Measurements from ENCODE around the gene FXYD4. TPM values are rescaled to one million over a fixed set of nuclear protein-coding genes. Genes with fewer than 3 reads are reported as not detected.

Gene FXYD4
- total RNA-seq, 1 experiment from 2014 or later, result not detected

DNA sequence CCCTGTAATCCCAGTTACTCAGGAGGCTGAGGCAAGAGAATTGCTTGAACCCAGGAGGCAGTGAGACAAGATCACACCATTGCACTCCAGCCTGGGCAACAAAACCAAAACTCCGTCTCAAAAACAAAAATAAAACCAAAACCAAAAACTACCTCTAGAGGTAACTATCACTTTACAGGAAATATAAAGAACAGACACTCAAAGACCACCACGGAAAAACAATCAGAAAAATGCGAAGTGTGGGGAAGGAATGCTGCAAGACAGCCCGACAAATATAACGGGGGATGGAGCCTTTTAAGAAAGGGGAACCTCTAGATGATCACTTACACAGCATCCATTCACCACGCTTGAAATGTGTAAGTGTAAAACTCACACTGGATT lies 33.3 kb downstream of the FXYD4 start:
- H3K9me3 ChIP-seq (replicated peaks), result no peaks in the 10 kb centered on the region
- H3K4me1 ChIP-seq, result no peaks in the 10 kb centered on the region
- no peak overlapping the region for H3K27ac ChIP-seq
- H3K27me3 ChIP-seq, result no peaks in the 10 kb centered on the region
- no peak overlapping the region for H3K4me3 ChIP-seq
- peaks cover 1% of the 10 kb centered on the region; the same call in 1 of the 2 replicates for H3K36me3 ChIP-seq
- DNase-seq, result no peak

DNA sequence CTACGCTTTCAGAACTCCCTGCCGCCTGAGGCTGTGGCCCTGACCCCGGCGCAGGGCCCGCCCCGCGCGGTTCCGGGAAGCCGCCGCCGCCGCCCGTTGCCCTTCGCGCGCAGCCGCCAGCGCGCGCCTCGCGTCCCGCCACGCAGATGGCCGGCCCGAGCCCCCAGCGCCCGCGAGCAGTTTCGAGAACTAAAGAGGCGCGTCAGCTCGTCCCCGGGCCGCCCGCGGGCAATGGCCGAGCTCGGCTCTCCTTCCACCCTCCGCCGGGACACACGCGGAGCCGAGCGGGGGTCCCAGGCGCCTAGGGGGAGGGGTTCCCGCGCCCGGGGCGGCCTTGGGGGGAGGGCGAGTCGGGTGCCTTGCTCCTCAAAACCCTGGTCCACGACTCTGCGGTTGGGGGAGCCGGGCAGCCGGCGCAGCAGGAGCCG lies 35.7 kb downstream of the FXYD4 start:
- Histone ChIP-seq H3K27ac (peak overlapping the region; percentile 90), H3K4me3 (peak overlapping the region; percentile 65), H3K4me1 (no peaks in the 10 kb centered on the region), H3K9me3 (replicated peaks) (no peaks in the 10 kb centered on the region), H3K36me3 (no peaks in the 10 kb centered on the region), H3K27me3 (no peaks in the 10 kb centered on the region)
- DNase-seq, result peak; percentile 17 to 36

DNA sequence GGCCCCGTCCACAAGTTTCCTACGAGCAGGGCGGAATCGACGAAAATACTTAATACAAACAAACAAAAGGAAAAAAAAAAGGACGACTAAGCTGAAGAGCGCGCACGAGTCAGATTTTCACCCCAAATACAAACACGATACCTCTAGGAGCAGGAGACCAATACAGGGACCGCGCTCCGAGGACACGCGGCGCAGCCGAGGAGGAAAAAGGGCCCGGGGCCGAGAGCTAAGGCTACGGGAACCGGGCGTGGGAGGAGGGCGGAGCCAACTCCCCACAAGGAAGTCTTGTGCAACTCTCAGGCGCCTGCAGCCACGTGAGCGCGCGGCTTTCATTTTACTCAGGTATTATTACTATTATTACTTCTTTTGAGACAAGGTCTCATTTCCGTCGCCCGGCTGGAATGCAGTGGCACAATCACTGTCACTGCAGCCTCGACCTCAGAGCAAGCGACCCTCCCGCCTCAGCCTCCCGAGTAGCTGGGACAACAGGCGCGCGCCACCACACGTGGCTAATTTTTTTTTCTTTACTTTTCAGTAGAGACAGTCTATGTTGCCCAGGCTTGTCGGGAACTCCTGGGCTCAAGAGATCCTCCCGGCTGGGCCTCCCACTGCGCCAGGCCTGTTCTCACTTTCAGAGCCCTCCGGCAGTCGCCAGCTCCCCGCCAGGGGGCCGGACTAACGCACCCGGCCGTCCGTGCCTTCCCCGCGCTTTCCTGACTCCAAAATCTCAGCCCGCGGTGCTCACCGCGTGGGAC lies 36.3 kb downstream of the FXYD4 start:
- no peaks in the 10 kb centered on the region for H3K4me1 ChIP-seq
- no peaks in the 10 kb centered on the region for H3K27me3 ChIP-seq
- H3K4me3 ChIP-seq, result peak overlapping the region; percentile 65
- peak overlapping the region; percentile 90 for H3K27ac ChIP-seq
- H3K36me3 ChIP-seq, result no peaks in the 10 kb centered on the region
- peak; percentile 55 to 68 for DNase-seq
- no peaks in the 10 kb centered on the region for H3K9me3 ChIP-seq (replicated peaks)

DNA sequence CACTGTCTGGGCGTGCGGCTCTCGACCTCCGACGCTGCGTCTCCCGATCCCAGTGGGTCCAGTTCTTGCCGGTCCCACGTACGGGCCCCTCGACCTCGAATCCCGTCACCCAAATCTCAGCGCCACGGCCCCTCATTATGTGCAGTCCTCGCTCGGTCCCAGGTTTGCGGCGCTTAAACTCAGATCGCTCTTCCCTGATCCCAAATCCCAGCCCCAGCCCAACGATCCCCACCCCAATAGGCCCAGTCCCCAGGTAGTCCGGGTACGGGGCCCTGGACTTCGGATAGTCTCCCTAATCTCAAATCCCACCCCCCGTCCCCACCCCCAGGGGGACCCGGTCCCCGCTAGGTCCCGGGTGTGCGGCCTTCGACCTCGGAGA lies 36.9 kb downstream of the FXYD4 start:
- Histone ChIP-seq H3K27me3 (no peaks in the 10 kb centered on the region), H3K4me3 (peak overlapping the region; percentile 65), H3K36me3 (no peaks in the 10 kb centered on the region), H3K9me3 (replicated peaks) (no peaks in the 10 kb centered on the region), H3K27ac (peak overlapping the region; percentile 90), H3K4me1 (no peaks in the 10 kb centered on the region)
- DNase-seq, result no peak

DNA sequence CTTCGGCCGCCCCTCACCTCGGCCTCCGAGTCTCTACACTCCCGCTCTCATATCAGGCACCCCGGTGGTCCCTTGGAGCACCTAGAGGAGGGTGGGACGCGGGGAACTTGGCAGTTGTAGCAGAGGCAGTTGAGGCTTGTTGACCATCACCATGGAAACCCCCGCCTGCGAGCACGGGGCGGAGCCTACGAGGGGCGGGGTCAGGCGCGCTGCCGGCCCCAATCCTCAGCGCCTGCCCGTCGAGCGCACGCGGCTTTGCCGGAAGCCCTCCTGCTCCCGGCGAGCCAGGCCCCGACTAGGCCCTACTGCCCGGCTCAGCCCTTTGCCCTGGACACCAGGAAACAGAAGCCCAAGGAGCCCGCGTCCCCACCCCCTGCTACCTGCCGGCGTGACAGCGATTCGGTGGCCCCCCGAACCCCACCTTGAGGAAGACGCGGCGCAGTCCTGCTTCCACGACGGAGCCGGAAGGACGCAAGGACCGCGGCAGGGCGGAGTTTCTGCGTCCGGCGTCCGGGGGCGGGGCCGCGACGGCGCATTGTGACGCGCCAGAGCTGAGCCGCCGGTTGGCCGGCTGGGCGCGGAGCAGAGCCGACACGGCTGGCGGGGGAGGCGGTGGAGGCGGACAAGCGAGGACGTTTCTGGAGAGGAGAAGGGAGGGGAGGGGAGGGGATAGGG lies 37.4 kb downstream of the FXYD4 start, which contains the start of gene HNRNPF:
HNRNPF (minus strand) TSS at position 477 of the 675 bp plus-strand sequence. CDS start 21,302 bp downstream, outside the sequence.
- no peaks in the 10 kb centered on the region for H3K36me3 ChIP-seq
- no peaks in the 10 kb centered on the region for H3K4me1 ChIP-seq
- no peaks in the 10 kb centered on the region for H3K9me3 ChIP-seq (replicated peaks)
- H3K4me3 ChIP-seq, result peak within 1 kb of the TSS; percentile 65
- DNase-seq, result peak; percentile 63 to 72
- peak within 1 kb of the TSS; percentile 90 for H3K27ac ChIP-seq
- H3K27me3 ChIP-seq, result no peaks in the 10 kb centered on the region

DNA sequence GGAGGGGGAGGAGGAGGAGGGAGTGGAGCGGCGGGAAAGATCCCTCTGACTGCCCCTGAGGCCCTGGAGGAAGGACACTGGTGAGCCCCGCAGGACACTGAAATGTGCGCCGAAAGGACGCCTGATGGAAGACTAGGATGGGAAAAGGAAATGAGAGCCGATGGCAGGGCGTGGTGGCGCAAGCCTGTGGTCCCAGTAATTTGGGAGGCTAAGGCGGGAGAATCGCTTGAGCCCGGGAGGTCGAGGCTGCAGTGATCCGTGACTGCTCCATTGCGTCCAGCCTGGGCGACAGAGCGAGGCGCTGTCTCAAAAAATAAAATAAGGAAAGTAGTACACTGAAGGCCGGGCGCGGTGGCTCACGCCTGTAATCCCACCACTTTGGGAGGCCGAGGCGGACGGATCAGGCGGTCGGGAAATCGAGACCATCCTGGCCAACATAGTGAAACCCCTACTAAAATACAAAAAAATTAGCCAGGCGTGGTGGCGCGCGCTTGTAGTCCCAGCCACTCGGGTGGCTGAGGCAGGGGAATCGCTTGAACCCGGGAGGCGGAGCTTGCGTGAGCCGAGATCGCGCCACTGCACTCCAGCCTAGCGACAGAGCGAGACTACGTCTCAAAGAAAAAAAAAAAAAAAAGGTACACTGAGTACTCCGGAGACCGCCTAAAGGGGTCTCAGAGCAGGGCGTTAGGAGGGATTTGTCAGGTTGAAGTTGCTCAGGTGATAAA lies 38.1 kb downstream of the FXYD4 start:
- Histone ChIP-seq H3K27me3 (no peaks in the 10 kb centered on the region), H3K36me3 (no peaks in the 10 kb centered on the region), H3K9me3 (replicated peaks) (no peaks in the 10 kb centered on the region), H3K4me1 (no peaks in the 10 kb centered on the region), H3K27ac (no peak overlapping the region; the same call in 1 of the 2 replicates), H3K4me3 (peak overlapping the region; percentile 65)
- DNase-seq, result no peak

DNA sequence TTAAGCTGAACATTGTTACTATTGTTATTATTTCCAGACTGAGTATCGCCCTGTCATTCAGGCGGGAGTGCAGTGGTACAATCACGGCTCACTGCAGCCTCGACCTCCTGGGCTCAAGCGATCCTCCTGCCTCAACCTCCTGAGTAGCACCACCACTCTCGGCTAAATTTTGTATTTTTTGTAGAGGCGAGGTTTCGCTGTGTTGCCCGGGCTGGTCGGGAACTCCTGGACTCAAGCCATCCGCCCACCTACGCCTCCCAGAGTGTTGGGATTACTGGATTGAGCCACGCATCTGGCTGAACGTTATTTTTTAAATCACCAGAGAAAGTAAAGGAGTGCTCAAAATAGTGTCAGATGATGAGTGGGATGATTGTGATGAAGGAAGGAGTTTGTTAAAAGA lies 38.9 kb downstream of the FXYD4 start:
- Histone ChIP-seq H3K36me3 (no peaks in the 10 kb centered on the region), H3K9me3 (replicated peaks) (no peaks in the 10 kb centered on the region), H3K27me3 (no peaks in the 10 kb centered on the region), H3K4me1 (no peaks in the 10 kb centered on the region), H3K27ac (no peak overlapping the region), H3K4me3 (no peak overlapping the region)
- DNase-seq, result no peak

DNA sequence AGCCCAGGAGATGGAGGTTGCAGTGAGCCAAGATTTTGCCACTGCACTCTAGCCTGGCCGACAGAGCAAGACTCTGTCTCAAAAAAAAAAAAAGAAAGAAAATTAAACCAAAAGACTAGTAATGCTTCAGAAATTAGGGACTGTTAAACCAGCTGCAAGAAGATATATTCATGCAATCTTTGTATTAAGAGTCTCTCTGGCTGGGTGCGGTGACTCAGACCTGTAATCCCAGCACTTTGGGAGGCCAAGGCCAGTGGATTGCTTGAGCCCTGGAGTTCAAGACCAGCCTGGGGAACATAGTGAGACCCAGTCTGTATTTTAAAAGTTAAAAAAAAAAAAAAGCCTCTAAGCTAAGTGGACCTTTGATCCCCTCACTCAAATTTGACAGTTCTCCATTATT lies 40.1 kb downstream of the FXYD4 start:
- no peak for DNase-seq
- H3K4me3 ChIP-seq, result no peak overlapping the region
- H3K9me3 ChIP-seq (replicated peaks), result no peaks in the 10 kb centered on the region
- H3K27ac ChIP-seq, result no peak overlapping the region
- no peaks in the 10 kb centered on the region for H3K27me3 ChIP-seq
- no peaks in the 10 kb centered on the region for H3K4me1 ChIP-seq
- H3K36me3 ChIP-seq, result no peaks in the 10 kb centered on the region

DNA sequence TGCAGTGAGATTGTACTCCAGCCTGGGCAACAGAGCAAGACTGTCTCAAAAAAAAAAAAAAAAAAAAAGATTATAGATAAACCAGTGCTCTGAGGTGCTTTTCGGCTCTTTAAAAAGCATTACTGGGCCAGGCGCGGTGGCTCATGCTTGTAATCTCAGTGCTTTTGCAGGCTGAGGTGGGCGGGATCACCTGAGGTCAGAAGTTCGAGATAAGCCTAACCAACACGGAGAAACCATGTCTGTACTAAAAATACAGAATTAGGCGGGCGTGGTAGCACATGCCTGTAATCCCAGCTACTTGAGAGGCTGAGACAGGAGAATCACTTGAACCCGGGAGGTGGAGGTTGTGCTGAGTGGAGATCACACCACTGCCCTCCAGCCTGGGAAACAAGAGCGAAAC lies 44.1 kb downstream of the FXYD4 start:
- H3K36me3 ChIP-seq, result no peaks in the 10 kb centered on the region
- DNase-seq, result no peak
- H3K27ac ChIP-seq, result no peak overlapping the region
- H3K4me1 ChIP-seq, result no peaks in the 10 kb centered on the region
- no peak overlapping the region for H3K4me3 ChIP-seq
- H3K9me3 ChIP-seq (replicated peaks), result no peaks in the 10 kb centered on the region
- no peaks in the 10 kb centered on the region for H3K27me3 ChIP-seq

DNA sequence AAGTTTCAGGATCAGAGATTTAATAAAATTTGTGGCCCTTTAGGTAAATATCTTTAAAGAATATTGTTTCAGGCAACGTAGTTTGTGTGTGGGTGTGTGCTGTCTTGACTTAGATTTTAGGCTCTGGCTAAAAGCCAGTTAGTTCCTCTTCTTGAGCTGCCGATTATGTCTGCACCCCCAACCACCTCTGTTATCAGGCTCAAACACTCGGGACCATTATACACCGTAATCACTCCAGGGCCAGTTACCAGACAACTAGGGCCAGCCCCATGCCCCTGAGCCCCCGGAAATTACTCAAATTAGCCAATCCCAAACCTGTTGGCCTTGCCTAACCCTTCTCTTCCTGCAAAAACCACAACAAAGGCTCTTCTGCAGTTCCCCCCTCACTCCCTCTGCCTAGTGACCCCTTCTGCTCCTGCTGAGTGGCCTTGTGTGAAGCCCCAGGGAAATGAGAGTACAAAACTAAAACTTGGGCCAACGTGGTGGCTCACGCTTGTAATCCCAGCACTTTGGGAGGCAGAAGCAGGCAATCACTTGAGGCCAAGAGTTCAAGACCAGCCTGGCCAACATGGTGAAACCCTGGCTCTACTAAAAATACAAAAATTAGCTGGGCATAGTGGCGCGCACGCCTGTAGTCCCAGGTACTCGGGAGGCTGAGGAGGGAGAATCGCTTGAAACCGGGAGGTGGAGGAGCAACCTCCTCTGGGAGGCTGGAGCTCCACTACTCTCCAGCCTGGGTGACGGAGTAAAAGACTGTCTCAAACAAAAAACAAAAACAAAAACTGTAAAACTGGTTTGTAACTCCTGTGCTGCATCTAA lies 46.7 kb downstream of the FXYD4 start:
- no peaks in the 10 kb centered on the region for H3K4me1 ChIP-seq
- no peak overlapping the region for H3K4me3 ChIP-seq
- H3K27me3 ChIP-seq, result no peaks in the 10 kb centered on the region
- peak in 1 of 2 experiments; percentile 9 for DNase-seq
- no peaks in the 10 kb centered on the region for H3K9me3 ChIP-seq (replicated peaks)
- no peaks in the 10 kb centered on the region for H3K36me3 ChIP-seq
- no peak overlapping the region for H3K27ac ChIP-seq

DNA sequence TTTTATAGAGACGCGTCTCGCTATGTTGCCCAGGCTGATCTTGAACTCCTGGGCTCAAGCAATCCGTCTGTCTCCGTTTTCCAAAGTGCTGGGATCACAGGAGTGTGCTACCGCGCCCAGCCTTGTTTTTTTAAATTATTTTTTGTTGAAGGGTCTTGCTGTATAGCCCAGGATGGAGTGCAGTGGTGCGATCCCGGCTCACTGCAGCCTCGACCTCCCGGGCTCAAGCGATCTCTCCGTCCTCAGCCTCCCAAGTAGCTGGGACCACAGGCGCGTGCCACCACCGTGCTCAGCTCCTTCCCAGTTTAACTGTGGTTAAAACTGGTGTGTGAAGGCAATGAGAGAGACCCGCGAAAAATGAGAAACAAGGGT lies 48.5 kb downstream of the FXYD4 start:
- H3K36me3 ChIP-seq, result no peaks in the 10 kb centered on the region
- no peaks in the 10 kb centered on the region for H3K4me1 ChIP-seq
- no peak for DNase-seq
- H3K9me3 ChIP-seq (replicated peaks), result no peaks in the 10 kb centered on the region
- H3K4me3 ChIP-seq, result no peak overlapping the region
- H3K27ac ChIP-seq, result no peak overlapping the region; the same call in 1 of the 2 replicates
- no peaks in the 10 kb centered on the region for H3K27me3 ChIP-seq

DNA sequence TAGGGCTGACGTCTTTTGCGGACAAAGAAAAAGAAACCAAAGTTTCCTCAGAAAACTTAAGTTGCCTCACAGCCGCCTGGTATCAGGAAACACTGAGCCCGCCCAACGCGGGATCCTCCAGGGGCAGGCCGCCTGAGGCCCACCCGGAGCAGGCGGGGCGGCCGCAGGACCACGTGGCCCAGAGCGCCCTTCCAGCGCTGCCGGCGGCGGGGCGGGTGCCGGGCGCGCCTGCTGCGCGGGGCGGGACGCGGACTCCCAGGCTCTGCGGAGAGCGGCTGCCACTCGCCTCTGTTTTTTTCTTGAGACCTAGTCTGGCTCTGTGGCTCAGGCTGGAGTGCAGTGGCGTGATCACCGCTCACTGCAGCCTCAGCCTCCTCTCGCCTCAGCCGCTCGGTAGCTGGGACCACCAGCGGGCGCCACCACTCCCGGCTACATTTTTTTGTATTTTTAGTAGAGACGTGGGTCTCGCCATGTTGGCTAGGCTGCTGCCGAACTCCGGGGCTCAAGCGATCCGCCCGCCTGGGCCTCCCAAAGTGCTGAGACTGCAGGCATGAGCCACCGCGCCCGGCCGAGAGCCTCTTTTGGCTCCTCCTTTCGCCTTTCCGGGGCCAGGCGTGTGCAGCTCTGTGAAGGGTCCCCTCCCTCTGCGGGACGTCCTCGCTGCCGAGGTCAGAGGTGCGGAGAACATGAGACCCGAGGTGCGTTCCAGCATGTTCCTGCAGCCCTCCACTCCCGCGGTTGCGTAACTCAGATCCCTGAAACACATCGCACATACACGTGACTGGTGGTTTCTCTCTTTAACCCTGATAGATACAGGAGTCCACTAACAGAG lies 49.1 kb downstream of the FXYD4 start:
- no peaks in the 10 kb centered on the region for H3K36me3 ChIP-seq
- no peaks in the 10 kb centered on the region for H3K4me1 ChIP-seq
- H3K27ac ChIP-seq, result peak overlapping the region; percentile 54
- H3K4me3 ChIP-seq, result peak overlapping the region; percentile 49
- H3K27me3 ChIP-seq, result no peaks in the 10 kb centered on the region
- peak; percentile 40 to 48 for DNase-seq
- H3K9me3 ChIP-seq (replicated peaks), result no peaks in the 10 kb centered on the region

DNA sequence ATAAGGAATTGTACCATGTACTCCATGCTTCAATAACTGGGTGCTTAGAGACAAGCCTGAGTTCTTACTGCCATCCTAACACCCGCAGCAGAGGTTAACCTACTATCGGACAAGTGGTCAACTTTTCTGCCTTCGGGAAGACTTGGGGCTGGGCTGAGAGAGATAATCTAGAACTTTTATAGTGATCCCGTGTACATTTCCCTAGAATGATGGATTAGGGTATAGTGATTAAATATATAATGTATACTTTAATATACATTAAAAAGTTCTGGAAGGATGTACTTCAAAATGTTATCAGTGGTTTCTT lies 49.7 kb downstream of the FXYD4 start:
- H3K9me3 ChIP-seq (replicated peaks), result no peaks in the 10 kb centered on the region
- H3K27me3 ChIP-seq, result no peaks in the 10 kb centered on the region
- H3K27ac ChIP-seq, result peak overlapping the region; percentile 54; the same call in 1 of the 2 replicates
- H3K36me3 ChIP-seq, result no peaks in the 10 kb centered on the region
- peak overlapping the region; percentile 49 for H3K4me3 ChIP-seq
- no peaks in the 10 kb centered on the region for H3K4me1 ChIP-seq
- DNase-seq, result no peak

DNA sequence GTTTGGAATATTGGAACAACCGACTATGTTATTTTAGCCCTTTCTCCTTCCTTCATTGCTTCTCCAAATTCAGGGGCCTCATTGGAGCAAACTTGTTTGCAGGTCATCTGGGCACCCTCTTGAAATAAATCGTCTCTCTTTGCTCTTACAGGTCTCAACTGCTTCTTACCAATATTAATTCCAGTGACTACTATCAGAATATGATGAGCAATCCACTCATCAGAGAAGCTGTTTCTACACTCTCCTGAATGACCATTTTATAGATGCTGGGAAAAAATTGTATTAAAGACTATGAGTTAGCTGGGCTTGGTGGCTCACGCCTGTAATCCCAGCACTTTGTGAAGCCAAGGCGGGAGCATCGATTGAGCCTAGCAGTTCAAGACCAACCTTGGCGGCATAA lies 50.1 kb downstream of the FXYD4 start:
- Histone ChIP-seq H3K36me3 (no peaks in the 10 kb centered on the region), H3K27ac (no peak overlapping the region), H3K4me1 (no peaks in the 10 kb centered on the region), H3K27me3 (no peaks in the 10 kb centered on the region), H3K9me3 (replicated peaks) (no peaks in the 10 kb centered on the region), H3K4me3 (no peak overlapping the region)
- no peak for DNase-seq

Measured in SJCRH30 (cell line).